ENCODE data around the gene RASGRF2.

GRCh38 chr5:81191726-81192372 is 231.7 kb downstream of the RASGRF2 start:
- TF ChIP-seq CTCF (IDR thresholded peaks at IDR 0.05) = no peak
- no peak for TF ChIP-seq ZFX (IDR thresholded peaks at IDR 0.05; ENCODE audit: borderline replicate concordance)
